Coronary artery (tissue), 2 donors: ENCODE results near the gene GPBP1.

ENCODE experiments used
- DNase-seq: peaks from one replicate; pipeline ENCODE4 v3.0.0-alpha.2; 2017; ENCODE audit warnings: low spot score
- H3K27ac ChIP-seq, 2 donors: fragments of 200-600 bp; sonication (generic); one replicate each; pipeline ENCODE4 v1.5.1; 2016 to 2019
- H3K4me3 ChIP-seq: fragments of 200-600 bp; sonication (generic); 2 replicates; pipeline ENCODE4 v1.5.1; 2016; ENCODE audit warnings: mild to moderate bottlenecking, moderate library complexity
- TF ChIP-seq, protein P1 (sequence below): fragments of 200-600 bp; sonication (generic); IDR thresholded peaks from one replicate; pipeline ENCODE4 v1.5.1; 2019; ENCODE audit warnings: antibody characterized with exemption

Gene GPBP1

DNA sequence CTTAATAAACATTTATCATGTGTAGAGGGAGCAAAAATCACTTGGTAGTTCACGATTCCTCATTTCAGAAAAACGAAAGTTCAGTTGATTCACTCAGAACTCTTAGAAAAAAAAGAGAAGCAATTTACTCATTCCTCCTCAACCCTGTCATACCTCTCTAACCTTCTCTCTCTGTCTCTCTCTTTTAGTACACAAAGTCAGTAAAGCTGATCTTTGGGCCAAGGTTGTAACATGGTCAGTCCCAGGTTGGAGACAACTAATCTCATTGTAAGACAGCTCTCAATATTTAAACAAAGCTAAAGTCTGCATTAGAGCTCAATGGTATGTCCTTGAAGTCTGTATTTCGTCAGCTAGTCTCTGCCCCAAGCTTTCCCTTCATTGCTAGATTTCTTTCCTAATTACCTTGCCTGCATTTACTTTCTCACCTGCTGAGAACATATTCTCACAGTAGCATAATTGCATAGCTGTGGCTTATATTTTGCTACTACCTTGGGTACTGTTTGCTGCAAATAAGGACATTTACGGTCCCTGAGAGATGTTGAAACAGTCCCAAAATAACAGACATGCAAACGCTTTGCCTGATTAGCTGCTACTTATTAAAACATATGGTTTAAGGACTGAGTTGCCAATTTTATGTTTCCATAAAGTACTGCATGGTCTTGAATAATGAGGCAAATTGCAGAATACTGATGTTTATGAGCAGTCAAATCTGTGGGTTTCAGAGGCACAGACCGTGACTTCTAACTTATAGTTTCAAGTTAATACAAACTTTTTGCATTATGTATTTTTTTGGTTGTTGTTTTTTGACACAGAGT lies 138.3 kb downstream of the GPBP1 start:
- DNase-seq = no peak
- TF ChIP-seq, protein P1, sequence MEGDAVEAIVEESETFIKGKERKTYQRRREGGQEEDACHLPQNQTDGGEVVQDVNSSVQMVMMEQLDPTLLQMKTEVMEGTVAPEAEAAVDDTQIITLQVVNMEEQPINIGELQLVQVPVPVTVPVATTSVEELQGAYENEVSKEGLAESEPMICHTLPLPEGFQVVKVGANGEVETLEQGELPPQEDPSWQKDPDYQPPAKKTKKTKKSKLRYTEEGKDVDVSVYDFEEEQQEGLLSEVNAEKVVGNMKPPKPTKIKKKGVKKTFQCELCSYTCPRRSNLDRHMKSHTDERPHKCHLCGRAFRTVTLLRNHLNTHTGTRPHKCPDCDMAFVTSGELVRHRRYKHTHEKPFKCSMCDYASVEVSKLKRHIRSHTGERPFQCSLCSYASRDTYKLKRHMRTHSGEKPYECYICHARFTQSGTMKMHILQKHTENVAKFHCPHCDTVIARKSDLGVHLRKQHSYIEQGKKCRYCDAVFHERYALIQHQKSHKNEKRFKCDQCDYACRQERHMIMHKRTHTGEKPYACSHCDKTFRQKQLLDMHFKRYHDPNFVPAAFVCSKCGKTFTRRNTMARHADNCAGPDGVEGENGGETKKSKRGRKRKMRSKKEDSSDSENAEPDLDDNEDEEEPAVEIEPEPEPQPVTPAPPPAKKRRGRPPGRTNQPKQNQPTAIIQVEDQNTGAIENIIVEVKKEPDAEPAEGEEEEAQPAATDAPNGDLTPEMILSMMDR = no peak
- Histone ChIP-seq H3K27ac (no peak overlapping the region), H3K4me3 (no peak overlapping the region)

DNA sequence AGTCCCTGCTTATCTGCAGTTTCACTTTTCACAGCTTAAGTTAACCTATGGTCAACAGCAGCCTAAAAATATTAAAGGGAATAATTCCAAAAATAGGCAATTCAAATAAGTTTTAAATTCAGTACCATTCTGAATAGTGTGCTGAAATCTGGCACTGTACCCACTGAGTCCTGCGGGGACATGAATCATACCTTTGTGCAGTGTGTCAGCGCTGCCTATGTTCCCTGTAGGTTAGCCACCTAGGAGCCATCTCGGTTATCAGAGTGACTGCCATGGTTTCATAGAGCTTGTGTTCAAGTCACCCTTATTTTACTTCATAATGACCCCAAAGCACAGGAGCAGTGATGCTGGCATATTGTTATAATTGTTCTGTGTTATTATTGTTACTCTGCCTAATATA lies 139.9 kb downstream of the GPBP1 start:
- no peak for DNase-seq
- TF ChIP-seq, protein P1 = no peak
- no peak overlapping the region for H3K4me3 ChIP-seq
- H3K27ac ChIP-seq = no peak overlapping the region
